HG03135 (cell line): Measurements from ENCODE around the gene ACP4.
"Not testable (repeated sequence)": the region's sequence is repeated elsewhere in the genome, so short reads cannot be mapped to it uniquely, and the experiment has no call there.

Source experiments
- ATAC-seq: cut with Tn5 transposase; IDR thresholded peaks from one replicate; pipeline ENCODE4 v1.9.1; 2021; ENCODE audit warnings: mild to moderate bottlenecking, moderate library complexity; ENCODE audit not compliant: unreplicated experiment

Gene ACP4

GRCh38 chr19:50790396-50790795 is at the start of gene ACP4:
ACP4 (plus strand) TSS chr19:50790415; CDS start chr19:50790415, 0 bp downstream.
- no peak for ATAC-seq

- no peak for ATAC-seq
Observed at GRCh38 chr19:50741179-50741933, 48.9 kb upstream of the ACP4 start.

GRCh38 chr19:50743537-50743936 is 46.7 kb upstream of the ACP4 start:
- ATAC-seq, result no peak

- no peak for ATAC-seq
Observed at GRCh38 chr19:50745221-50745620, 45.0 kb upstream of the ACP4 start.

- not testable (repeated sequence) for ATAC-seq
Observed at GRCh38 chr19:50747141-50747540, 43.1 kb upstream of the ACP4 start.

GRCh38 chr19:50749490-50749889 is 40.7 kb upstream of the ACP4 start:
- no peak for ATAC-seq

- ATAC-seq, result no peak
Observed at GRCh38 chr19:50750010-50750409, 40.2 kb upstream of the ACP4 start.

- no peak for ATAC-seq
Observed at GRCh38 chr19:50753879-50754278, 36.3 kb upstream of the ACP4 start.

GRCh38 chr19:50756244-50756643 is 34.0 kb upstream of the ACP4 start:
- not testable (repeated sequence) for ATAC-seq

- ATAC-seq, result not testable (repeated sequence)
Observed at GRCh38 chr19:50757624-50758023, 32.6 kb upstream of the ACP4 start.

- not testable (repeated sequence) for ATAC-seq
Observed at GRCh38 chr19:50759076-50759475, 31.1 kb upstream of the ACP4 start.

GRCh38 chr19:50759886-50760285 is 30.3 kb upstream of the ACP4 start:
- ATAC-seq, result no peak

- not testable (repeated sequence) for ATAC-seq
Observed at GRCh38 chr19:50761501-50761900, 28.7 kb upstream of the ACP4 start.

GRCh38 chr19:50763521-50763920 is 26.7 kb upstream of the ACP4 start:
- ATAC-seq, result not testable (repeated sequence)

GRCh38 chr19:50764409-50764808 is 25.8 kb upstream of the ACP4 start:
- no peak for ATAC-seq

GRCh38 chr19:50766746-50767145 is 23.5 kb upstream of the ACP4 start:
- ATAC-seq, result not testable (repeated sequence)

GRCh38 chr19:50767263-50767662 is 23.0 kb upstream of the ACP4 start:
- not testable (repeated sequence) for ATAC-seq

- ATAC-seq, result no peak
Observed at GRCh38 chr19:50768277-50768676, 21.9 kb upstream of the ACP4 start.

- not testable (repeated sequence) for ATAC-seq
Observed at GRCh38 chr19:50770164-50770563, 20.1 kb upstream of the ACP4 start, which contains the start of gene GPR32. GPR32 (plus strand) TSS chr19:50770464; CDS start chr19:50770601, 137 bp downstream.

GRCh38 chr19:50770888-50771287 is 19.3 kb upstream of the ACP4 start:
- ATAC-seq, result no peak

- no peak for ATAC-seq
Observed at GRCh38 chr19:50772476-50772875, 17.7 kb upstream of the ACP4 start.

GRCh38 chr19:50772912-50773311 is 17.3 kb upstream of the ACP4 start:
- ATAC-seq, result not testable (repeated sequence)

- not testable (repeated sequence) for ATAC-seq
Observed at GRCh38 chr19:50773454-50773853, 16.8 kb upstream of the ACP4 start.
